Esophagus muscularis mucosa (tissue), 3 donors: ENCODE results near the gene JMJD4.

Experiments
- EP300 ChIP-seq: sonication (generic); formaldehyde crosslinking; IDR thresholded peaks from one replicate; pipeline ENCODE4 v1.6.1; 2017; ENCODE audit warnings: antibody characterized with exemption
- TF ChIP-seq, protein P1 (sequence below), 3 experiments: fragments of 200-600 bp in 2 of 3; fragments of 450-650 bp in 1 of 3; sonication (generic) in 2 of 3; IDR thresholded peaks; one replicate each; pipeline ENCODE4 v1.5.1; 2017 to 2019; ENCODE audit warnings: antibody characterized with exemption in 3 of 3, mild to moderate bottlenecking in 2 of 3, moderate library complexity in 1 of 3

DNA sequence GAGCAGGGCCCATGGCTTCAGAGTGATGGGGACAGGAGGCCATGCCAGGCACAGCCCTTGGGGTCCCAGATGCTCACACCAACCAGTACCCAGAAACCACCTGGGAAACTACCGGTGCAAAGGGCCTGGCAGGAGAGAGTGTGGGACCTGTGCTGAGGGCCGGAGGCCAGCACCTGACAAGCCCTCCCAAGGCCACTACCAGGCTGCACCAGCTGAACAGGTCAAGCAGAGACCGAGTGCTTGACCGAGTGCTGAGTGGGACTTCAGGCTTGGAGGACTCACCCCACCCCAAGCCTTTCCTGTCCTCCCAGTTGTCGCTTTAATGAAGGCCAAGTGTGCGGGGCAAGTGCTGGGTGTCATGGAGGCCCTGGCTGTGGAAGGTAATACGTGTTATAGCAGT, 36.7 kb upstream of the JMJD4 start:
- TF ChIP-seq, protein P1, sequence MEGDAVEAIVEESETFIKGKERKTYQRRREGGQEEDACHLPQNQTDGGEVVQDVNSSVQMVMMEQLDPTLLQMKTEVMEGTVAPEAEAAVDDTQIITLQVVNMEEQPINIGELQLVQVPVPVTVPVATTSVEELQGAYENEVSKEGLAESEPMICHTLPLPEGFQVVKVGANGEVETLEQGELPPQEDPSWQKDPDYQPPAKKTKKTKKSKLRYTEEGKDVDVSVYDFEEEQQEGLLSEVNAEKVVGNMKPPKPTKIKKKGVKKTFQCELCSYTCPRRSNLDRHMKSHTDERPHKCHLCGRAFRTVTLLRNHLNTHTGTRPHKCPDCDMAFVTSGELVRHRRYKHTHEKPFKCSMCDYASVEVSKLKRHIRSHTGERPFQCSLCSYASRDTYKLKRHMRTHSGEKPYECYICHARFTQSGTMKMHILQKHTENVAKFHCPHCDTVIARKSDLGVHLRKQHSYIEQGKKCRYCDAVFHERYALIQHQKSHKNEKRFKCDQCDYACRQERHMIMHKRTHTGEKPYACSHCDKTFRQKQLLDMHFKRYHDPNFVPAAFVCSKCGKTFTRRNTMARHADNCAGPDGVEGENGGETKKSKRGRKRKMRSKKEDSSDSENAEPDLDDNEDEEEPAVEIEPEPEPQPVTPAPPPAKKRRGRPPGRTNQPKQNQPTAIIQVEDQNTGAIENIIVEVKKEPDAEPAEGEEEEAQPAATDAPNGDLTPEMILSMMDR (IDR thresholded peaks at IDR 0.05) = no peak
- TF ChIP-seq EP300 = no peak
